Measurements from ENCODE around the gene SPOCK2. TPM values are rescaled to one million over a fixed set of nuclear protein-coding genes. Genes with fewer than 3 reads are reported as not detected.

Gene SPOCK2
- polyA plus RNA-seq, 3 donors: 0.20 to 1.6 (median 0.45) TPM

GRCh38 chr10:72026278-72027111, 61.9 kb downstream of the SPOCK2 start:
- H3K4me3 ChIP-seq (replicated peaks in 1 of 3; ENCODE audit: low read depth in 2 of 3, low read length in 3 of 3): no peak overlapping the region
- intact Hi-C loops (cut with micrococcal nuclease): no loop called here
- TF ChIP-seq, protein P1, sequence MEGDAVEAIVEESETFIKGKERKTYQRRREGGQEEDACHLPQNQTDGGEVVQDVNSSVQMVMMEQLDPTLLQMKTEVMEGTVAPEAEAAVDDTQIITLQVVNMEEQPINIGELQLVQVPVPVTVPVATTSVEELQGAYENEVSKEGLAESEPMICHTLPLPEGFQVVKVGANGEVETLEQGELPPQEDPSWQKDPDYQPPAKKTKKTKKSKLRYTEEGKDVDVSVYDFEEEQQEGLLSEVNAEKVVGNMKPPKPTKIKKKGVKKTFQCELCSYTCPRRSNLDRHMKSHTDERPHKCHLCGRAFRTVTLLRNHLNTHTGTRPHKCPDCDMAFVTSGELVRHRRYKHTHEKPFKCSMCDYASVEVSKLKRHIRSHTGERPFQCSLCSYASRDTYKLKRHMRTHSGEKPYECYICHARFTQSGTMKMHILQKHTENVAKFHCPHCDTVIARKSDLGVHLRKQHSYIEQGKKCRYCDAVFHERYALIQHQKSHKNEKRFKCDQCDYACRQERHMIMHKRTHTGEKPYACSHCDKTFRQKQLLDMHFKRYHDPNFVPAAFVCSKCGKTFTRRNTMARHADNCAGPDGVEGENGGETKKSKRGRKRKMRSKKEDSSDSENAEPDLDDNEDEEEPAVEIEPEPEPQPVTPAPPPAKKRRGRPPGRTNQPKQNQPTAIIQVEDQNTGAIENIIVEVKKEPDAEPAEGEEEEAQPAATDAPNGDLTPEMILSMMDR (IDR thresholded peaks at IDR 0.05): no peak
- no peaks in the 10 kb centered on the region for H3K36me3 ChIP-seq (replicated peaks in 1 of 2; ENCODE audit: control insufficient read depth in 1 of 2, insufficient read depth in 2 of 2, low read length in 2 of 2)
- no peak overlapping the region for H3K9ac ChIP-seq (ENCODE audit: insufficient read depth, low read length, poor library complexity, severe bottlenecking)
- Mint-ChIP-seq H3K36me3 (no peaks in the 10 kb centered on the region), H3K4me3 (no peak overlapping the region), H3K9me3 (peaks cover 0 to 6% (median 0%) of the 10 kb centered on the region in 7 donors), H3K27me3 (ENCODE audit: low read depth in 3 of 3) (peaks cover 6 to 8% (median 7%) of the 10 kb centered on the region in 3 donors), H3K4me1 (no peaks in the 10 kb centered on the region), H3K27ac (no peak overlapping the region)
- no peak overlapping the region for H2AFZ ChIP-seq (ENCODE audit: insufficient read depth, low read depth, low read length, poor library complexity, severe bottlenecking)
- no peak overlapping the region for H3K4me2 ChIP-seq (replicated peaks; ENCODE audit: extremely low read depth, low read length, poor library complexity, severe bottlenecking)
- H3K27me3 ChIP-seq (ENCODE audit: control insufficient read depth in 2 of 2, insufficient read depth in 2 of 2, low read length in 2 of 2): no peaks in the 10 kb centered on the region
- H4K20me1 ChIP-seq (ENCODE audit: insufficient read depth, low read length): no peaks in the 10 kb centered on the region
- no peaks in the 10 kb centered on the region for H3K4me1 ChIP-seq (ENCODE audit: control insufficient read depth in 1 of 2, insufficient read depth in 2 of 2, low read length in 2 of 2)
- 89% methylated on average over 8 of the region's 14 CpGs for WGBS (ENCODE audit: insufficient coverage)
- DNase-seq: no peak
- no peaks in the 10 kb centered on the region for H3K9me3 ChIP-seq (replicated peaks in 1 of 2; ENCODE audit: control insufficient read depth in 1 of 2, insufficient read depth in 1 of 2, low read length in 2 of 2)
- H3K27ac ChIP-seq (ENCODE audit: low read depth in 1 of 2, low read length in 2 of 2): no peak overlapping the region
- H3K79me2 ChIP-seq (ENCODE audit: insufficient read depth, low read length): no peaks in the 10 kb centered on the region

- Histone ChIP-seq H4K20me1 (ENCODE audit: insufficient read depth, low read length) (no peaks in the 10 kb centered on the region), H3K27ac (ENCODE audit: low read depth in 1 of 2, low read length in 2 of 2) (no peak overlapping the region), H3K9me3 (replicated peaks in 1 of 2; ENCODE audit: control insufficient read depth in 1 of 2, insufficient read depth in 1 of 2, low read length in 2 of 2) (peaks cover 0 to 5% of the 10 kb centered on the region in 2 donors), H3K4me2 (replicated peaks; ENCODE audit: extremely low read depth, low read length, poor library complexity, severe bottlenecking) (no peak overlapping the region), H3K4me3 (replicated peaks in 1 of 3; ENCODE audit: low read depth in 2 of 3, low read length in 3 of 3) (no peak overlapping the region), H3K79me2 (ENCODE audit: insufficient read depth, low read length) (no peaks in the 10 kb centered on the region), H2AFZ (ENCODE audit: insufficient read depth, low read depth, low read length, poor library complexity, severe bottlenecking) (no peak overlapping the region), H3K36me3 (replicated peaks in 1 of 2; ENCODE audit: control insufficient read depth in 1 of 2, insufficient read depth in 2 of 2, low read length in 2 of 2) (no peaks in the 10 kb centered on the region), H3K27me3 (ENCODE audit: control insufficient read depth in 2 of 2, insufficient read depth in 2 of 2, low read length in 2 of 2) (no peaks in the 10 kb centered on the region), H3K9ac (ENCODE audit: insufficient read depth, low read length, poor library complexity, severe bottlenecking) (no peak overlapping the region), H3K4me1 (ENCODE audit: control insufficient read depth in 1 of 2, insufficient read depth in 2 of 2, low read length in 2 of 2) (peaks cover 0 to 4% of the 10 kb centered on the region in 2 donors)
- TF ChIP-seq, protein P1 (IDR thresholded peaks at IDR 0.05): no peak
- no CpG with 5 or more reads among the region's 5 CpGs for WGBS (ENCODE audit: insufficient coverage)
- Mint-ChIP-seq H3K9me3 (peaks cover 0 to 10% (median 3%) of the 10 kb centered on the region in 7 donors), H3K4me3 (no peak overlapping the region), H3K27me3 (ENCODE audit: low read depth in 3 of 3) (peaks cover 6 to 8% (median 7%) of the 10 kb centered on the region in 3 donors), H3K4me1 (peaks cover 6% of the 10 kb centered on the region), H3K27ac (no peak overlapping the region), H3K36me3 (no peaks in the 10 kb centered on the region)
- DNase-seq: no peak
- intact Hi-C loops (cut with micrococcal nuclease): no loop called here
Measured at GRCh38 chr10:72025832-72026231, 62.5 kb downstream of the SPOCK2 start.
